ENCODE data around the gene SEC14L5.
A peak's percentile ranks its signal among the peaks of the same experiment; 100 is the strongest.
"Not testable (repeated sequence)": the region's sequence is repeated elsewhere in the genome, so short reads cannot be mapped to it uniquely, and the experiment has no call there.

The SEC14L5 gene

DNA sequence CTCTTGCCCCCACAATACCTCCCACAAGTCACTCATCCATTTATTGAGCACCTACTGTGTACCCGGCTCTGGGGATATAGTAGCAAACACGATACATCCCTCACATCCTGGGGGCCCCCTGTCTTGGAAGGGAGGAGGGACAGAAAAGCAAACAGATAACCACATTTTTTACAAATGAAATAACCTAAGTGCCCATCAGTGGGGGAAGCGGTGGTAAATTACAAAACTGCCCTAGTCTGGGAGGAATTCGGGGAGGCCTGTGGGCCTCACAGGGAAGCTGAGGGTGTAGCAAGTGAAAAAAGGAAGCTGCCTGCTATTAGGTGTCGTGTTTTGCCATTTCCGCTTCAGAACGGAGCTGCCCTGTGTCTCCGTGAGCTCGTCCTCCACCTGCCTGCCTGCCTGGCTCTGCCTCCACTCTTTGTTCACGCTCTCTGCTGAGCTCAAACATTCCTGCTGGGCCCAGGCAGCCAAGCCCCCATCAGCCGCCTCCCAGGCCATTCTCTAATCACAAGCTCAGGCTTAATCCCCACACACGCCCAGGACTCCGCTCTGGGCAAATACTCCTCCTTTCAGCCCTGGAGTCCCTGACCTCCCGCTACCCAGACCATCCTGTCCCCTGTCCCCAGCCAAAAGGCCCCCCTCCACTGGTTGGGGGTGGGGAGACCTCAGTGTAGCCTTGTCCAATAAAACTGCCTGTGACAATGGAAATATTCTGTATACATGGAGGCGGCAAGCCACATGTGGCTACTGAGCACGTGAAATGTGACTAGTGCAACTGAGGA lies 10.2 kb upstream of the SEC14L5 start:
- TF ChIP-seq, protein P1, sequence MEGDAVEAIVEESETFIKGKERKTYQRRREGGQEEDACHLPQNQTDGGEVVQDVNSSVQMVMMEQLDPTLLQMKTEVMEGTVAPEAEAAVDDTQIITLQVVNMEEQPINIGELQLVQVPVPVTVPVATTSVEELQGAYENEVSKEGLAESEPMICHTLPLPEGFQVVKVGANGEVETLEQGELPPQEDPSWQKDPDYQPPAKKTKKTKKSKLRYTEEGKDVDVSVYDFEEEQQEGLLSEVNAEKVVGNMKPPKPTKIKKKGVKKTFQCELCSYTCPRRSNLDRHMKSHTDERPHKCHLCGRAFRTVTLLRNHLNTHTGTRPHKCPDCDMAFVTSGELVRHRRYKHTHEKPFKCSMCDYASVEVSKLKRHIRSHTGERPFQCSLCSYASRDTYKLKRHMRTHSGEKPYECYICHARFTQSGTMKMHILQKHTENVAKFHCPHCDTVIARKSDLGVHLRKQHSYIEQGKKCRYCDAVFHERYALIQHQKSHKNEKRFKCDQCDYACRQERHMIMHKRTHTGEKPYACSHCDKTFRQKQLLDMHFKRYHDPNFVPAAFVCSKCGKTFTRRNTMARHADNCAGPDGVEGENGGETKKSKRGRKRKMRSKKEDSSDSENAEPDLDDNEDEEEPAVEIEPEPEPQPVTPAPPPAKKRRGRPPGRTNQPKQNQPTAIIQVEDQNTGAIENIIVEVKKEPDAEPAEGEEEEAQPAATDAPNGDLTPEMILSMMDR (IDR thresholded peaks at IDR 0.05; ENCODE audit: low read depth, low read length, missing control alignments): no peak
- no peak for DNase-seq (ENCODE audit: low read depth)
- no peak overlapping the region for H3K4me3 ChIP-seq (ENCODE audit: low read depth, low read length)
- in situ Hi-C loops (cut with HindIII; ENCODE audit: low sequenced_read_pairs): no loop called here

DNA sequence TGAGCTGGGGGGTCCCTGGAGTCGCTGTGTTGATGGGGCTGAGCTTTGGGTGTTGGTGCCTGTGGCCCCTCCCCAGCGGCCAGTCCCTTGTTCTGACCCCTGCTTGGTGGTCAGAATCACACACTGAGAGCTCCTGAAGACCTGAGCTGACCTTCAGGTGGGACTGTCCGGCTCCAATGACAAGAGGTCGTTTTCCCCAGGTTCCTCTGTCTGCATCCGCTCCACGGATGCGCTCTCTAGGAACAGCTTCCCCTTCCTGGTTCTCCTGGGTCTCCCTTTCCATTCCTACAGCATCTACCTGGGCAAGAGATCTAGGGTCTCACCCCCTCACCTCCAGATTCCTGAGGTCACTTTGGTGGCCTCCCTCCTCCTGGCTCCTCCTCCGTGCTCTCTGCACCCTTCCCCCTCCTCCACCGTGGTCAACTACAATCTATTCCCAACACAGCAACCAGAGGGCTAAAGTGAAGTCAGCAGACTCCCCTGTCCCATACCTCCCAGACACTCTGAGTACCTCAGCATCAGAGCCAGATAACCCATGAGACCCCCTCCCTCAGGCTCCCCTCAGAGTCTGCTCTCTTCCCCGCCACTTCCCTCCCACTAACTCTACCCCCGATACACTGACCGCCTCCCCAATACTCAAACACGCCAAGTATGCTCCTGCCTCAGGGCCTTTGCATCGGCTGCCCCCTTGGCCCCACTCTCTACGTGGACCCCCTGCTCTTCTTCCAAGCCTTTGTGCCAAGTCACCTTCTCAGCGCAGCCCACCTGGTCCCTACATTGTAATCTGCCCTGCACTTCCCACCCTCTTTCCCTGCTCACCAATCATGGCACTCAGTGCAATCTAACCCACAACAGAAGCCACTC lies 9.0 kb upstream of the SEC14L5 start:
- TF ChIP-seq, protein P1 (IDR thresholded peaks at IDR 0.05; ENCODE audit: low read depth, low read length, missing control alignments): no peak
- in situ Hi-C loops (cut with HindIII; ENCODE audit: low sequenced_read_pairs): no loop called here
- no peak overlapping the region for H3K4me3 ChIP-seq (ENCODE audit: low read depth, low read length)

DNA sequence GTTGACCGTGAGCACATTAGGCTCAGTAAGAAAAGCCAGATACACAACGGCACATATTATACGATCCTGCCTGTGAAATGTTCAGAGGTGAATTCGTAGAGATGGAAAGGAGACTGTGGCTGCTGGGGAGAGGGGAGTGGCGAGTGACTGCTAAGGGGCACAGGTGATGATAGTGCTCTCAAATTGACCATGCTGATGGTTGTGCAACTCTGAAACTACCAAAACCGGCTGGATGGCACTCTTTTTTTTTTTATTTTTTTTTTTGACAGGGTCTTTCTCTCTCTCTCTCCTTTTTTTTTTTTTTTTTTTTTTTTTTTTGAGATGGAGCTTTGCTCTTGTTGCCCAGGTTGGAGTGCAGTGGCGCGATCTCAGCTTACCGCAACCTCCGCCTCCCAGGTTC lies 8.1 kb upstream of the SEC14L5 start:
- TF ChIP-seq, protein P1 (IDR thresholded peaks at IDR 0.05; ENCODE audit: low read depth, low read length, missing control alignments): no peak
- in situ Hi-C loops (cut with HindIII; ENCODE audit: low sequenced_read_pairs): no loop called here
- H3K4me3 ChIP-seq (ENCODE audit: low read depth, low read length): no peak overlapping the region
- DNase-seq (ENCODE audit: low read depth): no peak

More for the DNA sequence above, 9.0 kb upstream of the SEC14L5 start:
- no peak for DNase-seq (ENCODE audit: low read depth)

DNA sequence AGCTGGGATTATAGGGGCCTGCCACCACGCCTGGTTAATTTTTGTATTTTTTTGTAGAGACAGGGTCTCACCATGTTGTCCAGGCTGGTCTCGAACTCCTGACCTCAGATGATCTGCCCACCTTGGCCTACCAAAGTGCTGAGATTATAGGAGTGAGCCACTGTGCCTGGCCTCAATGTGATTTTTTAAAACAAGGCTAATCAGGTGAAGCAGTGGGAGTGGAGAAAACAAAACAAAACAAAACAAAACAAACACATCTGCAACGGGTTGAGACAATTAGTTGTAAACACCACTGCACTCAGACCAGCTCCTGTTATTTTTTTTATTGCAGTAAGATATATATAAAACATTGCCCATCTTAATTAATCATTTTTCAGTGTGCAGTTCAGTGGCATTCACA lies 6.5 kb upstream of the SEC14L5 start:
- DNase-seq (ENCODE audit: low read depth); H3K4me3 ChIP-seq (ENCODE audit: low read depth, low read length); in situ Hi-C loops (cut with HindIII; ENCODE audit: low sequenced_read_pairs): not testable (repeated sequence)

DNA sequence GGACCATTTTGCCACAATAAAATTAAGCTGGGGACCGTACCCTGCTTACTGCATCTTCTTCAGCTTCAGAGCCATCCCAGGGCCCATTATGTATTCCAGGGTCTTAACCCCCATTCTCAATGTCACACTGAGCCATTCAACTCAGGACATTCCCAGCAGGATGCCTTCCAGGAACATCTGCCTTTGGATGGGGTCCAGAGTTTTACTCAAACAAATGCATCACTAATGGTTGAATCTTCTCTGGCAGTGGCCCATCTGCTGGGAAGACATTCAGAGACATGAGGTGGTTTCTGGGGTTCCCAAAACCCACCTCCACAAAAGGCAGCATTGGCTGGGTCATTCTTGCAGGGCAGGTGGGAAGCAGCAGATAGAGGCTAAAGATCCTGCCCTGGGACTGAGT lies 3.4 kb upstream of the SEC14L5 start:
- TF ChIP-seq, protein P1 (IDR thresholded peaks at IDR 0.05; ENCODE audit: low read depth, low read length, missing control alignments): no peak
- DNase-seq (ENCODE audit: low read depth): no peak
- in situ Hi-C loops (cut with HindIII; ENCODE audit: low sequenced_read_pairs): no loop called here
- no peak overlapping the region for H3K4me3 ChIP-seq (ENCODE audit: low read depth, low read length)

DNA sequence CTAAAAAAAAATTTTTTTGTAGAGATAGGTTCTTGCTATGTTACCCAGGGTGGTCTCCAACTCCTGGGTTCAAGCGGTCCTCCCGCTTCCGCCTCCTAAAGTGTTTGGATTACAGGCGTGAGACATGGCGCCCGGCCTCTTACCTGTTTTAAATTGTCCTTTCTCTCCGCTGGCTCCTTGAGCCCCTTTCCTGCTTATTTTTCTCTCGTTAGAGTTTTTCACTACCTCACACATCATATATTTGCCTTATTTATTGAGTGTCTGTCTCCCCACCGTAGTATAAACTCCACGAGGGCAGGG lies 760 bp upstream of the SEC14L5 start:
- in situ Hi-C loops (cut with HindIII; ENCODE audit: low sequenced_read_pairs): no loop called here
- H3K4me3 ChIP-seq (ENCODE audit: low read depth, low read length): peak overlapping the region; percentile 51
- TF ChIP-seq, protein P1 (IDR thresholded peaks at IDR 0.05; ENCODE audit: low read depth, low read length, missing control alignments): no peak
- DNase-seq (ENCODE audit: low read depth): no peak

All from astrocyte of the cerebellum (primary cell).